ENCODE measurements around the gene HELLS.

- TF ChIP-seq POLR2A (IDR thresholded peaks at IDR 0.05; ENCODE audit: low read depth, low read length) (no peak), CTCF (IDR thresholded peaks at IDR 0.05; ENCODE audit: extremely low read depth in 1 of 2, insufficient read depth in 1 of 2, low read depth in 1 of 2, low read length in 2 of 2) (no peak), POLR2AphosphoS5 (IDR thresholded peaks at IDR 0.05; ENCODE audit: insufficient read depth, low read depth, low read length) (no peak), EZH2 (IDR thresholded peaks at IDR 0.05; ENCODE audit: borderline replicate concordance, low read depth, low read length, severe bottlenecking) (no peak), MAX (IDR thresholded peaks at IDR 0.05; ENCODE audit: insufficient read depth, insufficient read length) (no peak), FOS (IDR thresholded peaks at IDR 0.05; ENCODE audit: borderline replicate concordance, insufficient read depth, low read length) (no peak), MYC (IDR thresholded peaks at IDR 0.05; ENCODE audit: low read depth, low read length) (no peak), GATA2 (IDR thresholded peaks at IDR 0.05; ENCODE audit: insufficient read depth, insufficient read length, low read depth, low read length) (no peak)
These were observed 95.0 kb downstream of the HELLS start for GRCh38 chr10:94640562-94640961.

Measured in endothelial cell of umbilical vein (primary cell).